HG02970 (cell line): ENCODE data around the gene DGKI.

ENCODE experiments used
- ATAC-seq: cut with Tn5 transposase; IDR thresholded peaks from one replicate; pipeline ENCODE4 v1.9.1; 2021; ENCODE audit warnings: mild to moderate bottlenecking, moderate library complexity, moderate number of reproducible peaks; ENCODE audit not compliant: unreplicated experiment, low FRiP score

DGKI gene

GRCh38 chr7:137694405-137694804 lies 152.4 kb downstream of the DGKI start:
- no peak for ATAC-seq

- no peak for ATAC-seq
Observed at GRCh38 chr7:137692399-137692798, 154.4 kb downstream of the DGKI start.

- ATAC-seq, result no peak
Observed at GRCh38 chr7:137691566-137691965, 155.2 kb downstream of the DGKI start.

- no peak for ATAC-seq
Observed at GRCh38 chr7:137690635-137691034, 156.1 kb downstream of the DGKI start.

GRCh38 chr7:137689761-137690160 lies 157.0 kb downstream of the DGKI start:
- ATAC-seq, result no peak

GRCh38 chr7:137687556-137688265 lies 159.1 kb downstream of the DGKI start:
- no peak for ATAC-seq

- ATAC-seq, result no peak
Observed at GRCh38 chr7:137685433-137686164, 161.2 kb downstream of the DGKI start.

GRCh38 chr7:137684776-137685175 lies 162.0 kb downstream of the DGKI start:
- no peak for ATAC-seq

GRCh38 chr7:137684316-137684715 lies 162.5 kb downstream of the DGKI start:
- ATAC-seq, result no peak

GRCh38 chr7:137682596-137682995 lies 164.2 kb downstream of the DGKI start:
- no peak for ATAC-seq

GRCh38 chr7:137681657-137682562 lies 164.9 kb downstream of the DGKI start:
- no peak for ATAC-seq

GRCh38 chr7:137674551-137675409 lies 172.0 kb downstream of the DGKI start:
- ATAC-seq, result no peak

- no peak for ATAC-seq
Observed at GRCh38 chr7:137674048-137674447, 172.7 kb downstream of the DGKI start.

- ATAC-seq, result no peak
Observed at GRCh38 chr7:137671920-137672319, 174.9 kb downstream of the DGKI start.

- no peak for ATAC-seq
Observed at GRCh38 chr7:137670222-137671064, 176.3 kb downstream of the DGKI start.

GRCh38 chr7:137669706-137670105 lies 177.1 kb downstream of the DGKI start:
- ATAC-seq, result no peak

- no peak for ATAC-seq
Observed at GRCh38 chr7:137668404-137668803, 178.4 kb downstream of the DGKI start.

- ATAC-seq, result no peak
Observed at GRCh38 chr7:137667633-137668387, 179.0 kb downstream of the DGKI start.
